Stimulated activated CD8-positive, alpha-beta memory T cell treated with anti-CD3 and anti-CD28 coated beads, Interleukin-12 subunit alpha, Interleukin-12 subunit beta, amount 100 ng/mL, for 4 hours (primary cell): ENCODE results near the gene ENKD1.

Source experiments
- DNase-seq: peaks from one replicate; pipeline ENCODE4 v3.0.0-alpha.2; 2020; ENCODE audit warnings: low read depth

Gene ENKD1

DNA sequence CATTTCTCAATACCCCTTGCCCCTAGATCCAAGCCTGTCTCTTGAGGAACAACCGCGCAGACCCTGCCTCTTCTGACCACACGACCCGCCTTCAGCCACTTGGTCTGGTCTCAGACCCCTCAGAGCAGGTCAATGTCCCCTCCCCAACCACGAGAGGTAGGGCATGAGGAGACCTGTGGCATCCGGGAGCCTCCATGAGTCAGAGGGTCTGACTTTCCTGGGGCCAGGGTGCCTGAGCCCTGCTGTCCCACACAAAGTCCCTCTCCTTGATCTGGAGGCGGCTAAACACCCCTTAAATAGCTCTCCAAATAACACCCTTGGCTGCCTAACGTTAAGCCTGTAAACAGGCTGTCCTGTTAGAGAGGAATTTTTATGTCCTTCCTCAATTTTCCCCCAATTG is 16.5 kb downstream of the ENKD1 start:
- DNase-seq, result no peak

GRCh38 chr16:67649494-67649931 is 17.0 kb downstream of the ENKD1 start:
- DNase-seq, result no peak

DNA sequence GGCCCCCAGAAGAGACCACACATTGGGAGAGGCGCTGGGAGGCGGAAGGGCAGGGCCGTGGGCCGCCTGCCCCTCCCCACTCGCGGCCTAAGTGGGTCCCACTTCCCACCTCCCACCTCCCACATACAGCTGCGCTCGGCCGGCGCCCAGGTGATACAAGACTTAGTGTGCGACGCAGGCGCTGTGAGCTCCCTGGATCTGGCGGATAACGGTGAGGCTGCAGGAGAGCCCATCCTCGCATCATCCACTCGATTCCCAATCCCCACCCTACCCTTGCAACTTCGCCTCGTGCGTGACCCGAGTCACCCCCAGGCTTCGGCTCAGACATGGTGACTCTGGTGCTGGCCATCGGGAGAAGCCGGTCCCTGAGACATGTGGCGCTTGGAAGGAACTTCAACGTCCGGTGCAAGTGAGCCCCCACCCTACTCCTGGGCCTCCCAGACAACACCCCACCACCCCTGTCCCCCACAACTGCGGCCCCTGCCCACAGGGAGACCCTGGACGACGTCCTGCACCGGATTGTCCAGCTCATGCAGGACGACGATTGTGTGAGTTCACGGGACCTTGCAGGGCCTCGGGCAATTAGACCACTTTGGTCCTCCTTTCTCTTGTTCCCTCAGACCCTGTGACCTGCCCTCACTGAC is 17.7 kb downstream of the ENKD1 start:
- no peak for DNase-seq

DNA sequence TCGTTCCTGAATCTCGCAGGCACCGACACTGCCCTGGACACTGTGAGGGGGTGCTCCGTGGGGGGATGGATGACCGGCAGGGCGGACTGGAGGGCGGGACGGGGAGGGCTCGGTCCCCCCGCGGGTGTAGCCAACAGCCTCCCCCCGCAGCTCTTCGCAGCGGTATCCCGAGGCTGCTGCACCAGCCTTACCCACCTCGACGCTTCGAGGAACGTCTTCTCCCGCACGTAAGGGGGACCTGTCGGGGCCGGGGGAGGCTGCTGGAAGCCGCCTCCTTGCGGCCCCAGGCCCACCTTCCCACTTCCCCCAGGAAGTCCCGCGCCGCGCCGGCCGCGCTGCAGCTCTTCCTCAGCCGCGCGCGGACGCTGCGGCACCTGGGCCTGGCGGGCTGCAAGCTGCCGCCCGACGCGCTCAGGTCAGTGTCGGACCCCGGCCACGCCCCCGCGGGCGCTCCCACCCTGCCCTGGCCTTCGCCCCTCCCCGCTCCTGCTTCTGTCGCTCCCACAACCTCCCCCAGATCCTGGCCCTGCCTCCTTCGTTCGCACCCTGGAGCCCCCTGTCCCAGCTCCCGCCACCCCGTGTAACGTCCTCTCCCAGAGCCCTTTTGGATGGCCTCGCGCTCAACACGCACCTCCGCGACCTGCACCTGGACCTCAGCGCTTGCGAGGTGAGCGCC is 18.3 kb downstream of the ENKD1 start:
- DNase-seq, result no peak

- no peak for DNase-seq
These were observed 18.9 kb downstream of the ENKD1 start for GRCh38 chr16:67647681-67648080.

DNA sequence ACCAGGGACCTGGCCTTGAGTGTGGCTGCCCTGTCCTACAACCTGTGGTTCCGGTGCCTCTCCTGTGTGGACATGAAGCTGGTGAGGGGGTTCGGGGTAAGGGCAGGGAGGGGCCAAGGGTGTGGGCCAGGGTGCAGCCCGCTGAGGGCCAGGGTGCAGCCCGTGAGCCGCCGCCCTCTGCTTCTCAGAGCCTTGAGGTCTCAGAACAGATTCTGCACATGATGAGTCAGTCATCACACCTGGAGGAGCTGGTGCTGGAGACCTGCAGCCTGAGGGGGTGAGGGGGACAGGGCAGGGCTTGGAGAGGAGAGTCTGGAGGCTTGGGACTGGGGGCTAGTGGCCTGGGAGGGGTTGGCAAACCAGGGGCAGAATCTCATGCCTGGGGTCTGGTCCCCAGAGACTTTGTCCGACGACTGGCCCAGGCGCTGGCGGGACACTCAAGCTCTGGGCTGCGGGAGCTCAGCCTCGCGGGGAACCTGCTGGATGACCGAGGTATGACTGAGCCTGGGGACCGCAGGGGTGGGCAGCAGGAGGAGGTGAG is 19.4 kb downstream of the ENKD1 start:
- no peak for DNase-seq

- DNase-seq, result no peak
These were observed 21.0 kb downstream of the ENKD1 start for GRCh38 chr16:67645397-67646121.

GRCh38 chr16:67644038-67644437 is 22.5 kb downstream of the ENKD1 start:
- DNase-seq, result no peak

GRCh38 chr16:67641779-67642708 is 24.5 kb downstream of the ENKD1 start:
- no peak for DNase-seq

- no peak for DNase-seq
These were observed 28.9 kb downstream of the ENKD1 start for GRCh38 chr16:67637625-67638024.

- no peak for DNase-seq
These were observed 29.8 kb downstream of the ENKD1 start for GRCh38 chr16:67636713-67637112.

DNA sequence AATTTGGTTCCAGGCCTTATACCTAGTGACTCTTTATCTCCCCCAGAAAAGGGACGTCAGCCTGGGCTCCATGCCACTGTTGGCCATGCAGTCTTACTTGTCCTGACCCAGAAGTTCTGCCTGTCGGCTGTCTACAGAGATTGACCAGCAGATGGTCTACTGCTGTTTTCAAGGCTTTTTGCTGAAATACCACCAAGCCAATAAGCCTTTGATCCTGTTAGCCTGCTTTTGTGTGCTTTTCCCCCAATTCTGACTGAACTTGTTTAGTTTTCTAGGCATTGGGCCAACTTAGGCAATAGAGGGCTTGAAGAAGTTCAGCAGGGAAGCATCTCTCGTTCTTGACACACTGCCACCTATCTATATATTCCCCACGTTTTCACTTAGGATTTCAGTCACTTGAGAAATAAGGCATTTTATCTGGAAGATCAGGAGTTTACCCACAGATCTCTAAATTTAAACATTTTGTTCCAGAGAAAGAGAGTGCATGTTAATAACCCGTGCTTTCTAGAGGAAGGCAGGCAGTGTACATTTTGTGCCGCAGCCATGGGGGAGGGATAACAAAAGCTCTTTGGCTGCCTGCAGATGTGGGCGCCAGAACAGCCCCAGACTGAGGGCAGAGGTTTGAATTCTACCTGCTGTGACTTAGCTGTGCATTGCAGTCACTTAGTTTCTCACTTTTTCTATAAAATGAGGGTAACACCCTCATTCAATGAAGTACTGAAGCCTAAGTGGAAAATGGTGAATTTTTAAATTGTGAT is 34.0 kb downstream of the ENKD1 start:
- no peak for DNase-seq

GRCh38 chr16:67628216-67628615 is 38.3 kb downstream of the ENKD1 start:
- no peak for DNase-seq

- no peak for DNase-seq
These were observed 52.7 kb downstream of the ENKD1 start for GRCh38 chr16:67613808-67614207.
